ENCODE data around the gene POLR3E. TPM values are rescaled to one million over a fixed set of nuclear protein-coding genes. Genes with fewer than 3 reads are reported as not detected.

The POLR3E gene
- total RNA-seq, 1 experiment from 2014 or later: 65.0 TPM

- Histone ChIP-seq H2AFZ (ENCODE audit: low read depth, low read length, poor library complexity, severe bottlenecking) (no peak overlapping the region), H3K36me3 (ENCODE audit: control insufficient read depth in 1 of 2, insufficient read depth in 2 of 2, low read length in 2 of 2) (peaks cover 23 to 29% of the 10 kb centered on the region in 2 experiments; a peak in 3 of 4 replicates), H3K9me2 (ENCODE audit: insufficient read depth) (no peaks in the 10 kb centered on the region), H3K27me3 (ENCODE audit: insufficient read depth, low read length) (no peaks in the 10 kb centered on the region), H3K9me3 (ENCODE audit: control insufficient read depth in 1 of 2, insufficient read depth in 1 of 2, low read depth in 1 of 2, low read length in 2 of 2) (no peaks in the 10 kb centered on the region), H3K9ac (ENCODE audit: low read length) (no peak overlapping the region), H3K27ac (ENCODE audit: low read depth, low read length) (no peak overlapping the region), H3K4me2 (ENCODE audit: low read length) (no peak overlapping the region), H3K79me2 (ENCODE audit: insufficient read depth, low read length) (peaks cover 11% of the 10 kb centered on the region; the same call in 1 of the 2 replicates), H4K20me1 (ENCODE audit: insufficient read depth) (no peaks in the 10 kb centered on the region), H3K4me3 (replicated peaks in 1 of 2; ENCODE audit: low read depth in 1 of 2, low read length in 2 of 2) (no peak overlapping the region), H3K4me1 (ENCODE audit: control insufficient read depth in 1 of 2, insufficient read depth in 2 of 2, low read length in 2 of 2) (no peaks in the 10 kb centered on the region)
- no TSS peak for BruUV-seq (replicated peaks)
- DNase-seq (ENCODE audit: low read depth, low spot score): no peak
- ChIA-PET RAD21 (ENCODE audit: low non-redundant PET in 1 of 2, low total read pairs in 2 of 2, uncharacterized antibody in 2 of 2, unreplicated experiment in 2 of 2) (no interaction called here), CTCF (no interaction called here), POLR2A (no interaction called here)
- no peak for ATAC-seq
- TF ChIP-seq RAD21 (IDR thresholded peaks at IDR 0.05; ENCODE audit: low read depth) (no peak), ZNF274 (IDR thresholded peaks at IDR 0.05; ENCODE audit: low read depth, low read length) (no peak), SRF (IDR thresholded peaks at IDR 0.05; ENCODE audit: low read depth) (no peak), TCF7L2 (IDR thresholded peaks at IDR 0.05; ENCODE audit: borderline replicate concordance, extremely low read depth, insufficient read depth, insufficient read length) (no peak), ATF3 (IDR thresholded peaks at IDR 0.05) (no peak), SIN3A (IDR thresholded peaks at IDR 0.05; ENCODE audit: low read depth) (no peak), EGR1 (IDR thresholded peaks at IDR 0.05; ENCODE audit: low read depth) (no peak)
- TF ChIP-seq, protein P1, sequence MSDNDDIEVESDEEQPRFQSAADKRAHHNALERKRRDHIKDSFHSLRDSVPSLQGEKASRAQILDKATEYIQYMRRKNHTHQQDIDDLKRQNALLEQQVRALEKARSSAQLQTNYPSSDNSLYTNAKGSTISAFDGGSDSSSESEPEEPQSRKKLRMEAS (IDR thresholded peaks at IDR 0.05): no peak
- intact Hi-C loops (cut with micrococcal nuclease): loop anchor here (10.0 kb wide), 3 partner anchors 59 to 1021 kb away; no protein-coding TSS in a partner anchor
Measured at GRCh38 chr16:22325598-22326368, 28.6 kb downstream of the POLR3E start.

DNA sequence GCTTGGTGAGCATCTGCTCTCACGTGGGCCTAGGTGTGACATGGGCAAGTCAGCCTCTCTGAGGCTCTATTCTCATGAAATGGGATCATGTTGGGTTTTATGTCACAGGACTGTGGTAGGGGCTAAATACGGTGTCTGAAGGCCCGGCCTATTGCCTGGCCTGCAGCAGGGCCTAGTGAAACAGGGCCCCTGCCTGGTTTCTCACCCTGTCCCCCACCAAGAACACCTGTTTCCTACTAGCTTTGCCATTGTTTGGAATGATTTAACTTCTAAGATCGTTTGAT, 29.1 kb downstream of the POLR3E start:
- CTCF ChIA-PET: no interaction called here
- POLR2A ChIA-PET: no interaction called here
- no peaks in the 10 kb centered on the region for H3K9me3 ChIP-seq (ENCODE audit: control insufficient read depth in 1 of 2, insufficient read depth in 1 of 2, low read depth in 1 of 2, low read length in 2 of 2)
- no peak overlapping the region for H3K4me2 ChIP-seq (ENCODE audit: low read length)
- no peak overlapping the region for H2AFZ ChIP-seq (ENCODE audit: low read depth, low read length, poor library complexity, severe bottlenecking)
- TF ChIP-seq, protein P2, sequence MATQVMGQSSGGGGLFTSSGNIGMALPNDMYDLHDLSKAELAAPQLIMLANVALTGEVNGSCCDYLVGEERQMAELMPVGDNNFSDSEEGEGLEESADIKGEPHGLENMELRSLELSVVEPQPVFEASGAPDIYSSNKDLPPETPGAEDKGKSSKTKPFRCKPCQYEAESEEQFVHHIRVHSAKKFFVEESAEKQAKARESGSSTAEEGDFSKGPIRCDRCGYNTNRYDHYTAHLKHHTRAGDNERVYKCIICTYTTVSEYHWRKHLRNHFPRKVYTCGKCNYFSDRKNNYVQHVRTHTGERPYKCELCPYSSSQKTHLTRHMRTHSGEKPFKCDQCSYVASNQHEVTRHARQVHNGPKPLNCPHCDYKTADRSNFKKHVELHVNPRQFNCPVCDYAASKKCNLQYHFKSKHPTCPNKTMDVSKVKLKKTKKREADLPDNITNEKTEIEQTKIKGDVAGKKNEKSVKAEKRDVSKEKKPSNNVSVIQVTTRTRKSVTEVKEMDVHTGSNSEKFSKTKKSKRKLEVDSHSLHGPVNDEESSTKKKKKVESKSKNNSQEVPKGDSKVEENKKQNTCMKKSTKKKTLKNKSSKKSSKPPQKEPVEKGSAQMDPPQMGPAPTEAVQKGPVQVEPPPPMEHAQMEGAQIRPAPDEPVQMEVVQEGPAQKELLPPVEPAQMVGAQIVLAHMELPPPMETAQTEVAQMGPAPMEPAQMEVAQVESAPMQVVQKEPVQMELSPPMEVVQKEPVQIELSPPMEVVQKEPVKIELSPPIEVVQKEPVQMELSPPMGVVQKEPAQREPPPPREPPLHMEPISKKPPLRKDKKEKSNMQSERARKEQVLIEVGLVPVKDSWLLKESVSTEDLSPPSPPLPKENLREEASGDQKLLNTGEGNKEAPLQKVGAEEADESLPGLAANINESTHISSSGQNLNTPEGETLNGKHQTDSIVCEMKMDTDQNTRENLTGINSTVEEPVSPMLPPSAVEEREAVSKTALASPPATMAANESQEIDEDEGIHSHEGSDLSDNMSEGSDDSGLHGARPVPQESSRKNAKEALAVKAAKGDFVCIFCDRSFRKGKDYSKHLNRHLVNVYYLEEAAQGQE (IDR thresholded peaks at IDR 0.05; ENCODE audit: low read depth): no peak
- TF ChIP-seq TCF7L2 (IDR thresholded peaks at IDR 0.05; ENCODE audit: borderline replicate concordance, extremely low read depth, insufficient read depth, insufficient read length) (no peak), RAD21 (IDR thresholded peaks at IDR 0.05; ENCODE audit: low read depth) (no peak), EGR1 (IDR thresholded peaks at IDR 0.05; ENCODE audit: low read depth) (no peak), POLR2A (IDR thresholded peaks at IDR 0.05; ENCODE audit: borderline replicate concordance, extremely low read depth, insufficient read depth, insufficient read length) (no peak), YY1 (IDR thresholded peaks at IDR 0.05; ENCODE audit: extremely low read depth, insufficient replicate concordance, low read depth, low read length) (no peak)
- TF ChIP-seq, protein P1 (IDR thresholded peaks at IDR 0.05): no peak
- ATAC-seq (no peak), DNase-seq (ENCODE audit: low read depth, low spot score) (no peak)
- H3K9ac ChIP-seq (ENCODE audit: low read length): no peak overlapping the region
- no peak overlapping the region for H3K4me3 ChIP-seq (replicated peaks in 1 of 2; ENCODE audit: low read depth in 1 of 2, low read length in 2 of 2)
- no peaks in the 10 kb centered on the region for H3K27me3 ChIP-seq (ENCODE audit: insufficient read depth, low read length)
- no peaks in the 10 kb centered on the region for H3K4me1 ChIP-seq (ENCODE audit: control insufficient read depth in 1 of 2, insufficient read depth in 2 of 2, low read length in 2 of 2)
- H3K79me2 ChIP-seq (ENCODE audit: insufficient read depth, low read length): peaks cover 12% of the 10 kb centered on the region; the same call in 1 of the 2 replicates
- no peak overlapping the region for H3K27ac ChIP-seq (ENCODE audit: low read depth, low read length)
- intact Hi-C loops (cut with micrococcal nuclease): loop anchor here (10.0 kb wide), 3 partner anchors 58 to 1022 kb away; no protein-coding TSS in a partner anchor
- no peaks in the 10 kb centered on the region for H4K20me1 ChIP-seq (ENCODE audit: insufficient read depth)
- BruUV-seq (replicated peaks): no TSS peak
- no peaks in the 10 kb centered on the region for H3K9me2 ChIP-seq (ENCODE audit: insufficient read depth)
- H3K36me3 ChIP-seq (ENCODE audit: control insufficient read depth in 1 of 2, insufficient read depth in 2 of 2, low read length in 2 of 2): peaks cover 26 to 29% of the 10 kb centered on the region in 2 experiments; a peak in 3 of 4 replicates
- RAD21 ChIA-PET (ENCODE audit: low non-redundant PET in 1 of 2, low total read pairs in 2 of 2, uncharacterized antibody in 2 of 2, unreplicated experiment in 2 of 2): no interaction called here
